GM19025 (cell line): ENCODE results near the gene NEDD4L.

Experiments
- ATAC-seq: cut with Tn5 transposase; IDR thresholded peaks from one replicate; pipeline ENCODE4 v1.9.1; 2021; ENCODE audit warnings: mild to moderate bottlenecking, low read depth, moderate library complexity; ENCODE audit not compliant: unreplicated experiment

Gene NEDD4L

DNA sequence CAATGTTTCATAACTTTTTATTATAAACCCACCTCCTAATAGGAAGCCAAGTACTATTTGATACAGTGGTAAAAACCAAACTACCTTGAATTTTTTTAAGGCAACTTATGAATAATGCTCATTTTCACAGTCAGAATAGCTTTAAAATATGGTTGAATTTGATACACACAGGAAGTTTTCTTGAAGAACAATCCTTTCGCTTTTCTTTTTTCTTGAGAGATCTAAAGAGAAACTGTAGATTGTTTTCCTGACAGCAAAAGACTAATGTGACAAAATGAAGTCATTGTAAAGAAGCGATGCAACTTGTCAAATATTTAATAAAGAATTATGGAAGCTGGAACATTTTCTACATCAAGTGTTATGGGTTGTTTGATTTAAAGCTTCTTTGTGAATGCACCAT is 357.2 kb downstream of the NEDD4L start:
- no peak for ATAC-seq

DNA sequence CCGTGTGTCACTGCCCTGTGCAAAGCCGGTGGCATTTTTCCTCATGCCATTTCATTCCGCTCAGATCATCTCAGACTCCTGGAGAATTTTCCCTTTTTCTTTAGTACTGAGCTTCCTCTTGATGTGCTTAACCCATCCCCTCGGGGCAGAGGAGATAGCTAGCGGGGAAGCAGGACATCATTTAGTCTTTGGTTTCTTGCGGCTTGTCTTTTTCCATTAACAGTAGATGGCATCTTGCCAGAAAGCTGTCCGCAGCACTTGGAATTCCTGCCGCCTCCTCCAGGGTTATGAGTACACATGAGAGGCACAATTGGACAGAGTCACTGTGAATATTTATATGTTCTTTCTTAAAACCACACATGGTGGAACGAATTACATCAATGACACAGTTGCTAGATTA is 358.2 kb downstream of the NEDD4L start:
- ATAC-seq, result no peak

DNA sequence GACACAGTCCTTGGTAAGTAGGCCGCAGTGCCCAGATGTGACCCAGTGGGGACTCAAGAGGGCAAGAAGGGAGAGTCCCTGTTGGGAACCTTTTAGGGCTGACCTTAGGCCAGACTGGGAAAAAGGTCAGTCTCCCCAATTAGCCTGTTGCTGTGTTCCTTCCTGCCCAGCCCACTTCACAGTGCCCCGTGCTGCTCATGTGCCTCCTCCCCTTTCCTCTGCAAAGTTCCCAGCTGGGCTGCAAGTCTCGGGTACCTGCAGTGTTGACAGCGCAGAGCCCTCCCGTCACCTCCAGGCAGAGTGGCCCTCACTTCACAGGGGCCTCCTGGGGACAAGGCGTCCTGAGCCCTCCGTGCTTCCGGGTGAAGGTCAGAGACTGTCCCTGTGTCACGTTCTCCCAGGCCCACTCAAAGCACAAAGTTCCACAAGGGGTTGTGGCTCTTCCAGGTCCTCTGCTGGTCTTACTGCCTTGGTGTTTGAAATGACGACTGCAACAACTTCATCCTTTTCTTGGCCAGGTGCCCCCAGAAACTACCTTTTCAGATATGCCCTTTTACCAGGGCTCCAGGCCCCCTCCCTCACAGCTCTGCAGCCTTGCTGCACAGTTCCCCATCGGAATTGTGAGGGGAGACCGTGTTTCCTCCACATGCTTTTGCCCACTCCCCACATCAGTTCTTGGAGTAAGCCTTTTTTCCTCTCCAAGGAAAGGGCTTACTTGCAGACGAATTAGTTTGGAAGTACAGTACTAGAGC is 359.1 kb downstream of the NEDD4L start:
- ATAC-seq, result no peak

DNA sequence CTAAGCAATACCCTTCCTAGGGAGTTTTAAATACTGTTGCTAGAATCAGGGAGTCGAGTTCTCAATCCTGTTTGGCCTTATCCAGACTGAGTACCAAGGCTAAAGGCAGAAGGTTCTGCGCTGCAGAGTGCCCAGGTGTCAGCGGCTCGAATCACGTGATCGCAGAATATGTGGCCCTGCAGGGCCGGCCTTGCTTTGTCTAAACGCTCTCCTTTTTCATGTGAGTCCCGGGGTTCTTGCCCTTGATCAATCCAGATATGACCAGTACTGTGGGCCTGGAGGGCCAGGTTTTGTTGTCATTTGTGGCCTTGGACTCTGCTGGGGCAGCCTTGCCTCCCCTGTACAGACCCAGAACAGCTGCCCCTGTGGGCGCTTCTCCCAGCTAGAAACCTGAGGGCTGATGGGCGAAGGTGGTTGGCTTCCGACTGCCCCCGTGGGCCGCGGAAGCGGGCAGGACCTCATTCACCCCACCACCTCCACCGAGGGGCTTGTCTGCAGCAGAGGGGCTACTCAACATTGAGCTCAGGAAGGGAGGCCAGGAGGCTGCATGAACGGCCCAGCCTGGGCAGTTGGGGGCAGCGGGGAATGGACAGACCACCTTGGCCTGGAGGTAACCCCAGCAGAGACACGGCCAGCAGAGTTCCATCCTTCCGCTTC is 359.9 kb downstream of the NEDD4L start:
- ATAC-seq, result no peak

DNA sequence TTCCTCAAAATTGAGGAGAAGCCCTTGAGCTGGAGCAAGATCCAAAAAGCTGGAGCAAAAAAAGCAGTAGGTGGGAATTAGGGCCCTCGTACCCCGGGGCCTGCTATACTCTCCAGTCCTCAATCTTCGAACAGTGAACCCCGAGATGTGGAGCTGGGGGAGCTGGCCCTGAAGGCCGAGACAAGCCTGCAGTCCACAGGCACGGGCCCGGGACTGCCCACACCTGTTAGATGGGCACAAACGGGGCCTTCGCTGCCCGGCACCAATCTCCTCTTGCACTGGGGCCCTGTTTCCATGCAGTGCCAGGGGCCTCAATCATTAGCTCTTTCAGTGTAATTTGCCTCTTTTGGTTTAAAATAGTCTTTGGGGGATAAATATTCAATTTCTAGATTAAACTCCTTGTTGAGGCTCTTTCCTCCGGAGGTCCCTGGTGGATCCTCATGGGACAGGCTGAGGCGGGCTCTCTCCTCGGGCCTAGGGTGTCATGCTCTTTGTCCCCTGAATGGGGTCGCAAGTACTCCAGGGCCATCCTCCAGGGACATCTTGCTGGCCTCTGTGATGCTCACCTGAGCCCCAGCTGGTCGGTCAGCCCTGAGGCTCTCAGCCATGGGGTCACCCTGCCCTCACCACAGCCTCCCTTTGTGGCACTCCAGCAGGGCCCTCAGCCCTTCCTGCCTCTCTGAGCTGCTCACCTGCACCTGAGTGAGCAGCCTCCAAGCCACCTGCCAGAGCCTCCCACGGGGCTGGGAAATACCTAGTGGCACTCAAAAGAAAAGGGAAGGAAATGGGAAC is 361.3 kb downstream of the NEDD4L start:
- ATAC-seq, result no peak

DNA sequence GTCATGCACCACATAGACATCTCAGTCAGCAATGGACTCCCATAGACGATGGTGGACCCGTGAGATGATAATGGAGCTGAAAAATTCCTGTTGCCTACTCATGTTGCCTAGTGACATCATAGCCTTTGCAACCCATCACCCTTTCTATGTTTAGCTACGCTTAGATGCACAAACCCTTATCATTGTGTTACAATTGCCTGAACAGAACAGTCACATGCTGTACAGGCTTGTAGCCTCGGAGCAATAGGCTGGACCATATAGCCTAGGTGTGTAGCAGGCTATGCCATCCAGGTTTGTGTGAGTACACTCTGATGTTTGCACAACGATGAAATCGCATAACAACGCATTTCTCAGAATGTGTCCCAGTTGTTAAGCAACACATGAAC is 363.2 kb downstream of the NEDD4L start:
- no peak for ATAC-seq

DNA sequence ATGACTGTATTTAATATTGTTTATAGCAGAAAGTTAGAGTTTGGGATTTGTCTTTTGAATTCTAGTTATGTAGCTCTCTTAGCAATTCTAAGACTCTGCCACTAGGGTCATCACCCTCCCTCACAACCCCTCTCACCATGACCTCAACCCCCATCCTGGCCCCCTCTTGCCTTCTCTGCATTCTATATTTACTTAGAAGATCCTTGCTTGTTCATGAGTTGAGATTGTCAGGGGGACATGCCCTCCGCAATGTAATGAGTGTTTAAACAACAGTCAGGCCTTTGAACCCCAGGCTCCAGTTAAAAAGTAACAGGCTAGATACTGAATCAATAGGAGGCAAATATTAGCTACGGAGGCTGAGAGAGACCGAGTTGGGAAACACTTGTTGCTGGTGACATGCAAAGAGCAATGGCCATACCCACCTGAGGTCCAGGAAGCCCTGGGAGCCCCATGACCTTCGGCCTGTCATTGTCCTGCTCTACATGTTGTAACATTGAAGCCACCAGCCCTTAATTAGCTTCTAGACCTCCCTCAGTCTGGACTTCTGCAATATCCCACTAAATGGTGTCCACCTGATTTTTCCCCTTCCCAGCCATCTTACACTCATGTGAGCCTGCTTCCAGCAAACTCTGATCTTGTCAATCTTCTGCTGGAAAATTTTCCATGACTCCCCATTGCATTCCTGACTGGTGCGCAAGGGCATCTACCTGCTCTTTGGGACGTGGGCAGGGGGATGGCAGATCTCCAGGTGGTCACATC is 363.8 kb downstream of the NEDD4L start:
- ATAC-seq, result no peak

DNA sequence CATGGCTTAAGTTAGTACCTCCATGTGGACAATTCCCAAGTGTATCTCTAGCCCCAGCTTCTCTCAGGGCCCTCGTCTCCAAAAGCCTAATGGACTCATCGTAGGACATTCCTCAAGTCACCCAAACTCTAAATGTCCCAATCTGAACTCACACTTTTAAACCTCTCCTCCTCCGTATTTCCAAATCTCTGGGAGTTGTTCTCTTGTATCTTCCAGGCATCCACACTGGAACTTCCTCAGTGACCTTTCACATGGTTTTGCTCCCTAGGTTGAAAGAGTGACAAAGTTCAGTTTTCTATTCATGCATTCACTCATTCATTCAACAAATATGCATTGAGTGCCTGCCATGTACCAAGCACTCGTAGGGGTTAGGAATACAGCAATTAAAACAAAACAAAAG is 364.6 kb downstream of the NEDD4L start:
- ATAC-seq, result no peak

DNA sequence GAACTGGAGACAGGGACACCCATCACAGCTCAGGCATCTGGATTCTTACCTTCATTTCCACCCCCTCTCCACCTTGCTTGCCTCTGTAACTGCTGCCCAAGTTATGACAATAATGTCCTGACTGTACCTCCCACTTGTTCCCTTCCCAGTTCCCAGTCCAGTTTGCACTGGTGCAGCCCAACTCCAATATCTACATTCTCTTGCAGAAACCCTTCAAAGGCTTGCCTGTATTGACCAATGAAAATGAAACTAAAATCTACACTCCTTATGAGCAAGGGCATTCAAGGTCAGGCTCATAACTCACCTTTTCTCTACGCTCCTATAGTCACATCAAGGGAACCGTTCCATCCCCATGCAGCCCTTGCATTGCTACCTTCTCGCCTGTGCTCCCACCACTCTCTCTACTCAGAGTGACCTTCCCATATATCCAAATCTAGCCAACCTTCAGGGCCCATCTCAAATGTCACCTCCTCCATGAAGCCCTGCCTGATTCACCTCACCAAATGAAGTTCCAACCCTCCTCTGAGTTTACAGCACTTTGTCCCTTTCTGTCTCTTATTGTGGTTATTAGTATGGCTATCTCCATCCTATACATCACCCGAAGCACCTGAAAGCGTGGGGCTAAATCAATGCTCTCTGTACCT is 365.9 kb downstream of the NEDD4L start:
- ATAC-seq, result no peak

DNA sequence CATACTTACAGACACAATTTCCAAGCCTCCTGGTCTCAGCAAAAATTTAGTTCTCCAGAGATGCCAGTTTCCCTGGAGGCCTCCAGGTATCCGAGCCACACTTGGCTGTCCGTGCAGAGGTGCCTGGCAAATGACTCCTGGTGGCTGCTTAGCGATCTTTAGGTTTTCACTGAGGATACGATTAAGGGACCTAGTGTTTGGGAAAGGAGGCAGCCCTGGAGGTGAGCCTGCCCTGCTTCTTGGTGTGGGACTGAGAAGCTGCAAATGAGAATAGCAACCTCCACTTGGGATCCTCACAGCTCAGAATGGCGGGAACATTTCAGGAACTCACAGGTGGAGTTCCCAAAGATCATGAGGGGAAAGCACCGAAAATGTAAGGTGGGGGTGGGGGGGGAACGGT is 367.3 kb downstream of the NEDD4L start:
- ATAC-seq, result no peak

DNA sequence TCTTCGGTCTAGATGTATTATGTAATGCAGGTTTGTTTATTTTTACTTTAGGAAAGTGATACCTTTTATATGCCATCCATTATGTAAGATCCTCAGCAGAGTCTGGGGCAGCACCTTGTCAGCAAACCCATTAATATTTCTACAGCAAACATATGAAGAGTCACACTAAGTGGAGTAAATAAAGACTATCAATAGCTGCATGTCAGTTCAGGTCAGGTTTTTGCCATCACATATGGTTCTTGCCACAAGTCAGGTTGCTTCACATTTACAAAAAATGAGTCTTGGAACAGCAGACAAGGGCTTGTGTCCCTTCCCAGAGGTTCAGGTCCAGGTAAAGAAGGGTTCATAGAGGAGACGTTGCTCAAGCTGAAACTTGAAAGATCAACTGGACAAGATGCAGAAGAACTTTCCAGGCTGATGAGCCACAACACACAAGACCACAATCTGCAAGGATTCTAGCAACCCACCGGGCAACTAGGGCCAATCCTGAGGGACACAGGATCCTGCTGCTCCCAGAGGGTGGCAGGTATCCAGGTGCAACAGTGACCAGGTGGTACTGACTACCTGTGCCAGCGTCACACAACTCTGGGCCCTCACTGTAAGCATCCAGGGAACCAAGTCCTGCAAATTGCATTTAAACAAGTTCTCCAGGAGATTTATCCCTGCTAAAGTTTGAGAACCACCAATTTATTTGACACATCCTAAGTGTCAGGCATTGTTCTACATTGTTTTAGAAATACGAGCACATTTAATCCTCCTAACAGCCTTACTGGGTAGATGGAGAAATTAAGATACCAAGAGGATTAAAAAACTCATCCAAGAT is 369.0 kb downstream of the NEDD4L start:
- no peak for ATAC-seq

DNA sequence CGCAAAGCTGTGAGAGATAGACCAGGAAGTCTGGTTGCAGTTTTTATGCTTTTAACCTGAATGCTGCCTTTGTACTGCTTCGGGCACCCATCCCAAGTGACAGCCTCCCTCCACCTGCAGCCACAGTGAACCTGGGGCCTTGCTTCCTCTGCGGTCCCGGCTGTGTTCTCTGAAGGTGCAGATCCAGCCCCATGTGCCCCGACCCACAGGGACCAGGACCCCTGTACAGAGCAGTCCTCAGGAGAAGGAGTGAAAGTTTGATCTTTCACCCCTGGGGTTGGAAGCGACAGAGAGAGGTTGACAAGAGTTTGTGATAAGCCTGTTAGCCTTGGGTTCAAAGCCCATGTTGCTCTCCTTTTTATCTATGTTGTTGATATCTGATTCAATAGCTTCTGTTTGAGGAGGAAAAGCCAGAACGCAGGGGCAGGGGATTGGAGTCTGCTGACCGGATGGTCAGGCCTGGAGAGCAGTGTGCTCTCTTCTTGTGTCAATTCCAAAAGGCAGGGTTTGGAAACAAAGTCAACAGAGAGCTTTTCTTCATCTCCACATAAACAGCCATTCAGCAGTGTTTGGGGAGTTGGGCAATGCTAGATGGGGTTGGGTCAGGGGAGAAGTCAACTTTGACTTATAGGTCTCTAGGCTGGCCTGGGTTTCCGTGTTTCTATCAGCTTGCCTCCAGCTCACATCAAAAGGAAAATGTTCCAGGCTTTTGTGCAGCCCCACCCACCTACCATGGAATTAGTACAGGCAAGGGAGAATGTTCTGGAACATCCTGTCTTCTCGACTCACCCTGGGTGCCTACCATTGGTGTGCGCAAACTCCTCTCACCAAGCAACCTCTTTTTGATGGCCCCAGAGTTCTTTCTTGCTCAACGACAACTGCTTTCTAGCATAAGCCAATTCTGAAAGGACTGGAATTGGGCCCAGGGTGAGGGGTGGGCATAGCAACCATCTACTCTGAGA is 369.9 kb downstream of the NEDD4L start:
- ATAC-seq, result no peak

DNA sequence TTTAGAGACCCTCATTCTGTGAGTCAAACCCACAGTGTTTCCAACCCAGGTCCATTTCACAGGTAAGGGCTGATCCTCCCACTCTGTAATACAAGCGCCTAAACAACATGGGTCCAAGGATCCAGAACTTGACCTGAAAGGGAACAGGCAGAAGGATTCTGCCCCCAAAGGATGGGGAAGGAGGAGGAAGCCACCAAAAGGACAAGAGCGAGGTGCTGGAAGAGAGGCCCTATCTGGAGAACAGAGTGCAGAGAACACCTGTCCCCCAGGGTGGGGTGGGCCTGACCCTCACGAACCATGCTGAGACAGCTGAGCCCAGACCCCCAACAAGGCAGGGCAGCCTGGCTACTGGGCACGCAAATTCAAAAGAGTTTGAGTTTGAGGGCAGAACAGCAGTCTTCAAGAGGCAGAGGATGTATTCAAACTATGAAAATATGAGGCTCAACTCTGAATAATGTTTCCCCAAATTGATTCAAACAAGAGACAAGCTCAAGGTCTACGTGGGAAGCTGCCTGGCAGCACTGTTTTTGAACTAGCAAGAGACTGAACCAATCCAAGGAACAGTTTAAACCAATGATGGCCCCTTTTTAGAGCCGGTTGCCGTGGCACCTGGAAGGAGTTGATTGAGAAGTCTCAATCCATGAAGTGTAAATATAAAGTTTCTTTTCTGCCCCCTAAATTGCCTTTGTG is 372.1 kb downstream of the NEDD4L start:
- ATAC-seq, result no peak

DNA sequence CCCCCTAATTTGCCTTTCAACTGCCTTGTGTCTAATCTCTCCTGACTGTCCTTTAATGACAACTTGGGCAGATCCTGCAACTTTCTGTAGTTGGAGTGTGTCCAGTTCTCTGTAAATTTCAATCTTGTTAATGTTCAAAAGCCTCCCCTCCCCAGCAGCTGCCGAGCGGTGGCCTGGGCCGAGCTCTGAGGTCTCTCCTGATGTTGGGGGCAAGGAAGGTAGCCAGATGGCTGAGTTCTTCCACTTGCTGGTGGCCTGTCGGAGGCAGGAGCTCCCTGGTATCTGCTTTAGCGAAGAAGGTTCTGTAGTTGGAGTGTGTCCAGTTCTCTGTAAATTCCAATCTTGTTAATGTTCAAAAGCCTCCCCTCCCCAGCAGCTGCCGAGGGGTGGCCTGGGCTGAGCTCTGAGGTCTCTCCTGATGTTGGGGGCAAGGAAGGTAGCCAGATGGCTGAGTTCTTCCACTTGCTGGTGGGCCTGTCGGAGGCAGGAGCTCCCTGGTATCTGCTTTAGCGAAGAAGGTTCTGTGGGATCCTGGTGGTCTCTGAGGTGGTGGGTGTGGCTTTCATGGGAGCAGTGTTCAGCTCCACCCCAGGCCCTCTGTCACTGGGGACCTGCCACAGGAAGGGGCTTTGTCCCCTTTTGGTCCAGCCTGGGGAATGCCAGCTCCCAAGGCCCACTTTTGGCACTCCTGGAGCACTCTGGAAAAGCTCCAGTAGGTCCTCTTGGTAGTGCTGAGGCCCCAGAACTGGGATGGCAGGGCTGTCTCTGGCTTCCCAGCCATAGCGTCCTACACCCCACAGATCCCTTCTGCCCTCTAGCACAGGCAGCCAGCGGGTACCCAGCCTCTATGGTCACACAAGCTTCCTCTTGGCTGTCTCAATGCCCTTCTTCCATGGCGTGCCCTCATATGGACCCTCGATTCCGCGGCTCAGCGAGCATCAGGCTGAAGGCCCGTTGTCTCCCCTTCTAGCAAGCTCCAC is 373.0 kb downstream of the NEDD4L start:
- ATAC-seq, result no peak

DNA sequence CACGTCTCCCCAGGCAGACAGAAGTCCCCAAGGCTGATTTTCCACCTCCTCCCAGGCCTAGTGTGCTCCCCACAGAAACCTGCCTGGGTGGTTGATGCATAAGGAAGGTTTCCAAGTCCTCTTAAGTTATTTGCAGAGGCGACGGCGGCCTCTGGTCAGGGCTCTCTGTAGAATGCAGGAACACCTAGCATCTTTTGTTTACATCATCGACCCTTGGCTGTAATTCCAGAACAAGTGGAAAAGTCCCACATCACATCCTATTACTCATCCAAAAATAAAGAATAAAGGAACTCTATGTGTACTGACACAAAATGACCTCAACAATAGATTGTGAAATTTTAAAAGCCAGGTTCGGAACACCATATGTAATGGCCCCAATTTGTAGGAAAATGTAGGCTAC is 373.7 kb downstream of the NEDD4L start:
- no peak for ATAC-seq

DNA sequence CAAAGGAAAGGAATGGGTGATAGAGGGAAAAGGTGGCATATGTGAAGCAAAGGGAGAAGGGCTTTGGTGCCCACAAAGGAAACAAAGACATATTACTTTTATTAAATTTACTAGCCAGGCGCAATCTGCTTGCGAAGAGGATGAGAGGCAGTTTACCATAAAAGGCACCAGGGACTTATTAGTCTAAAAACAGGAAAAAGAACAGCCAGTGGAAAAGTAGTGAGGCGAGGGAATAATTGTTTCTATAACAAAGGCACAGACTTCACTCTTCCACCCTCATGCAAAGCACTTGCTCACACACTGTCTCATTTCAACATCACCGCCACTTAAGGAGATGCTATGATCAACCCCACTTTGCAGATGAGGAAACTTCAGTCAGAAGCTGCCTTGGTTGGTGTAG is 374.3 kb downstream of the NEDD4L start:
- ATAC-seq, result no peak
